Measurements from ENCODE around the gene THAP9. TPM values are rescaled to one million over a fixed set of nuclear protein-coding genes. Genes with fewer than 3 reads are reported as not detected.
"Not testable (repeated sequence)": the region's sequence is repeated elsewhere in the genome, so short reads cannot be mapped to it uniquely, and the experiment has no call there.

The THAP9 gene, protein sequence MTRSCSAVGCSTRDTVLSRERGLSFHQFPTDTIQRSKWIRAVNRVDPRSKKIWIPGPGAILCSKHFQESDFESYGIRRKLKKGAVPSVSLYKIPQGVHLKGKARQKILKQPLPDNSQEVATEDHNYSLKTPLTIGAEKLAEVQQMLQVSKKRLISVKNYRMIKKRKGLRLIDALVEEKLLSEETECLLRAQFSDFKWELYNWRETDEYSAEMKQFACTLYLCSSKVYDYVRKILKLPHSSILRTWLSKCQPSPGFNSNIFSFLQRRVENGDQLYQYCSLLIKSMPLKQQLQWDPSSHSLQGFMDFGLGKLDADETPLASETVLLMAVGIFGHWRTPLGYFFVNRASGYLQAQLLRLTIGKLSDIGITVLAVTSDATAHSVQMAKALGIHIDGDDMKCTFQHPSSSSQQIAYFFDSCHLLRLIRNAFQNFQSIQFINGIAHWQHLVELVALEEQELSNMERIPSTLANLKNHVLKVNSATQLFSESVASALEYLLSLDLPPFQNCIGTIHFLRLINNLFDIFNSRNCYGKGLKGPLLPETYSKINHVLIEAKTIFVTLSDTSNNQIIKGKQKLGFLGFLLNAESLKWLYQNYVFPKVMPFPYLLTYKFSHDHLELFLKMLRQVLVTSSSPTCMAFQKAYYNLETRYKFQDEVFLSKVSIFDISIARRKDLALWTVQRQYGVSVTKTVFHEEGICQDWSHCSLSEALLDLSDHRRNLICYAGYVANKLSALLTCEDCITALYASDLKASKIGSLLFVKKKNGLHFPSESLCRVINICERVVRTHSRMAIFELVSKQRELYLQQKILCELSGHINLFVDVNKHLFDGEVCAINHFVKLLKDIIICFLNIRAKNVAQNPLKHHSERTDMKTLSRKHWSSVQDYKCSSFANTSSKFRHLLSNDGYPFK
- 2.6 TPM for total RNA-seq

DNA sequence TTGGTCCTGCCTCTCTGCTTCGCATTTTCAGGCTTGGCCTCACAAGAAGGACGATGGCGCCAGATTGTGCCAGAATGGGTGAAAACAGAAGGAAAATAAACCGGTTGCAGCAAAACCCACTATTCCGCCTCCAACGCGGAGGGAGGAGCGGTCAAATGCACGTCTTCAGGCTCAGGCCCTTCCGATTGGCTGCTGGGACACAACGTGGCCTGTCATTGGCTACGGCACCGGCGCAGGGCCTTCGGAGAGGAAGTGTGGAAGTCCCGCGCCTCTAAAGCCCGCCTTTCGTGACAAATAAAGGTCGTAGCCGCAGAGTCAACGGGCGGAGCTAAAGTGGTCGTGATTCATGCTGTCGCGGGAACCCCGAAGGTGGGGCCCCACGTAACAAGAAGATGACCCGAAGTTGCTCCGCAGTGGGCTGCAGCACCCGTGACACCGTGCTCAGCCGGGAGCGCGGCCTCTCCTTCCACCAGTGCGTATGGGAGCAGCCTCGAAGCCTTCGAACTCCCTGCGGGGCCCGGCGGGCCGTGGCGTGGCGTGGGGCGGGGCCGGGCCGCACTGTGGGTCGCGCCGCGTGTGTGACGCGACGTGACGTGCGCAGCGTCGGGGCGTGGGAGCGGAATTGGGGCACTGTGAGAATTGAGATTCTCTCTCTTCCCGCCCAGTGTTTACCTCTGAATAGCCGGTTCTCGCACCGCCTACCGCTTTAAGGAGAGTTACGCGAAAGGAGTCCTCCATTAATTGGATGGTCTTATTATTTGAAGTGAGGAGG is at the start of gene THAP9:
Gene THAP9, plus strand, starts transcription at position 325 of the 772 bp plus-strand sequence. Its CDS starts 68 bp downstream, at position 393.
- ATAC-seq (peak; percentile 93), DNase-seq (ENCODE audit: low spot score) (peak; percentile 99)

DNA sequence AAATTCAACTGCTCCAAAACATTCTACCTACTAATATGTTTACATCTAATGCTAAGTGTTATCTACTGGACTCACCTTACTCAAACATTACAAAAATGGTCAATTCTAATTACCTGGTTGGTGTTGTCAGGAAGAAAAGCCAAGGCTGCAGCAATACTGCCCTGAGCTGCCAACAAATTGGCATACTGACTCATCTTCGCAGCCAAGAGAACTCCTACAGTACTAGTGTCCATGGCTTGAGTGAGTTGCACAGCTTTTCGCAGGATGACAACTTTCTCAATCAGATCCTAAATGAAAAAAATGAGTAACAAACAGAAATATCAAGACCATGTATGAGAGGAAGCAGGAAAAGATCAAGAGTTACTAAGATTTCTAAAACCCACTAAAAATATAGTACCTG is 49.2 kb upstream of the THAP9 start:
- DNase-seq (ENCODE audit: low spot score) (no peak), ATAC-seq (peak; percentile 36)

DNA sequence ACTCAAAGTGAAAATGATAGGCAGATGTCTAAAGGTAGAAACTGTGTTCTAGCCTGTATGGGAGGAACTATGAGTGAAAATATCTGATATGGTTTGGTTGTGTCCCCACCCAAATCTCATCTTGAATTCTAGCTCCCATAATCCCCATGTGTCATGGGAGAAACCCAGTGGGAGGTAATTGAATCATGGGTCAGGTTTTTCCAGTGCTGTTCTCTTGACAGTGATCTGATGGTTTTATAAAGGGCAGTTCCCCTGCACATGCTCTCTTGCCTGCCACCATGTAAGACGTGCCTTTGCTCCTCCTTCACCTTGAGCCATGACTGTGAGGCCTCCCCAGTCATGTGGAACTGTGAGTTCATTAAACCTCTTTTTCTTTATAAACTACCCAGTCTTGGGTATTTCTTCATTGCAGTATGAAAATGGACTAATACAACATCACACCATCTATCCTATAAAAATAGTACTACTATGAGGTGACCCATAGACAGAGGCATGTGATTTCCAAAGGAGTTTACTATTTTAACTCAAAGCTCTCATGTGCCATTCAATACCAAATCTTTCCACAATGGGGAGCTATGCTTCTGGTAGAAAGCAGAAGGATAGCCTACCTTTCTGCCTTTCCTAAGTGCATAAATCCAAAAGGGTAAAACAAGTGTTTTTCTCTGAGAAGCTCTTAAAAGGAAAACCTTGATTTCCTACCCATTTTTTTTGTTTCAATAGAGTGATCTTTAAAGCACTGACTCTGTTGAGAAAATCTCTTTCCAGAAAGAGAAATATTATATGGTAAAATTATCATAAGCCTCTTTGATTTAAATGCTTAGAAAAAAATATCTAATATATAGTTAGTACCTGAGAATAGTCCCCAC is 48.4 kb upstream of the THAP9 start:
- DNase-seq (ENCODE audit: low spot score) (no peak), ATAC-seq (peak; percentile 57)

DNA sequence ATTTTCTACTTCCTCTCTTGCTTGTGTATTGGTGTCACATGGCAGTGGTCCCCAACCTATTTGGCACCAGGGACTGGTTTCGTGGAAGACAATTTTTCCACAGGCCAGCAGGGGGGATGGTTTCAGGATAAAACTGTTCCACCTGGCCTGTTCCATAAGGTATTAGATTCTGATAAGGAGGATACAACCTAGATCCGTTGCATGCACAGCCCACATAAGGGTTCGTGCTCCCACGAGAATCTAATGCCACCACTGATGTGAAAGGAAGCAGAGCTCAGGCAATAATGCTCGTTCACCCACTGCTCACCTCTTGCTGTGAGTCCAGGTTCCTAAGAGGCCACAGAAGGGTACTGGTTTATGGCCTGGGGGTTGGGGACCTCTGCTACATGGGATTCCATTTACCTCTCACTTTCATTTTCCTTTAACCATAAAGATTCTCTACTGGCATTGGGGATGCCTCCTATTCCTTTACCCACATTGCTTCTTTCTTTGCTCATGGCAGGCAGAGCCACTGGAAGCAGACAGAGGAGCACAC is 47.7 kb upstream of the THAP9 start:
- peak; percentile 26 for ATAC-seq
- no peak for DNase-seq (ENCODE audit: low spot score)

DNA sequence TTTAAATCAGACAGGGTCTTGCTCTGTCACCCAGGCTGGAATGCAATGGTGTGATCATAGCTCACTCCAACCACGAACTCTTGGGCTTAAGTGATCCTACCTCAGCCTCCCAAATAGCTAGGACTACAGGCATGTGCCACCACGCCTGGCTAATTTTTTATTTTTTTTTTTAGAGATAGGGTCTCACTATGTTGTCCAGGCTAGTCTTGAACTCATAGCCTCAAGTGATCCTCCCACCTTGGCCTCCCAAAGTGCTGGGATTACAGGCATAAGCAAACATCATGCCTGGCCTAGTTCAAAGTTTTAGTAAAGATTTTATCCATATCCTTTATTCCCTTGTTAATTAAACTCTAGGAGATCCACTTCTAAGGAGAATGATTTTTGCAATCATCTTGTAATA is 40.0 kb upstream of the THAP9 start:
- not testable (repeated sequence) for ATAC-seq; DNase-seq (ENCODE audit: low spot score)

DNA sequence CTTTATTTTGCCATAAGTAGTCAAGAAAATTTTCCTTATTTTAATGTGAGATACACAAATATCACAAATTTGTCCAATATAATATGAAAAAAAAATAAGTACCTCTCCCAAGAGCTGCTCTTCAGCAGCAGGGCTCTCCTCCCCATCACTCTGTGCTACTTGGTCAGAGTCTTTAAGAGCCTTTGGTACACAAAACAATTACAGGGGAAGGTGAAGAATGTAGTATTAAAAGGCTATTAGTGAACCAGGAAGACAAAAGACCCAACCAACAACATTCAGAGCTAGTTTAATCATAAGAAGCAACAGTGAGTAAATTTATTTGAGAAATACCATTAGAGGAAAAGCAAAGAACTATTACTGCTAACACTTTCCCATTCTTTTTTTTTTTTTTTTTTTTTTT is 39.0 kb upstream of the THAP9 start:
- DNase-seq (ENCODE audit: low spot score) (no peak), ATAC-seq (no peak)

DNA sequence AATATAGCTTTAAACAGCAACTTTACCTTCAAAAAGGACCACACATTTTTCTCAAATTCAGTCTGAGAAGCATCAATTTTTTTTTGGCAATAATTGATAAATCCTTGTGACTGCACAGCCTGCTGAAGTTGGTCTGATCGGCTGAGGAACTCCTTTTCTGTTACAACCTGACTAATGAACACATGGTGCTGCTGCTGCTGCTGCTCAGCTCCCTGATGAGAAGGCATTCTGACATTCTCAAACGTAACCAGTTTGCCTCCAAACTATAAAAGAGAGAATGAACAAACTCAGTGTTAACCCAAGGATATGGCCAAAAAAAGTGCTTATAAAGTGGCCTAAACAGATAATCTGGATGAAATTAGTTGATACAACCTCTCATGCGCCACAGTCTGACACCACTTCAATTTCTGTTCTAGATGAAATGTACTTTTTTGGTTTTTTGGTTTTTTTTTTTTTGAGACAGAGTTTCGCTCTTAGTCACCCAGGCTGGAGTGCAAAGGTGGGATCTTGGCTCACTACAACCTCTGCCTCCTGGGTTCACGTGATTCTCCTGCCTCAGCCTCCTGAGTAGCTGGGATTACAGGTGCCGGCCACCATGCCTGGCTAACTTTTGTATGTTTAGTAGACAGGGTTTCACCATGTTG is 36.1 kb upstream of the THAP9 start:
- no peak for ATAC-seq
- no peak for DNase-seq (ENCODE audit: low spot score)

DNA sequence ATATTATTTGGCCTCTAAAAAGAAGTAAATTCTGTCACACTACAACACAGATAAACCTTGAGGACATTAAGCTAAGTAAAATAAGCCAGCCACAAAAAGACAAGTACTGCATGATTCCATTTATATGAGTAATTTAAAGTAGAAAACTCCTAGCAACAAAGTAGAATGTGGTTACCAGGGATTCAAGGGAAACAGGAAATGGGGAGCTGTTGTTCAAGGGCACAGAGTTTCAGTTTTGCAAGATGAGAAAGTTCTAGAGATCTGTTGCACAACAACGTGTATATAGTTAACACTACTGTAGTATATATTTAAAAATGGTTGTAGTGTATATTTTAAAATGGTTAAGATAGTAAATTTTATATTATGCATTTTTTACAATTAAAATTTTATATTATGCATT is 34.9 kb upstream of the THAP9 start:
- ATAC-seq (peak; percentile 25), DNase-seq (ENCODE audit: low spot score) (no peak)

DNA sequence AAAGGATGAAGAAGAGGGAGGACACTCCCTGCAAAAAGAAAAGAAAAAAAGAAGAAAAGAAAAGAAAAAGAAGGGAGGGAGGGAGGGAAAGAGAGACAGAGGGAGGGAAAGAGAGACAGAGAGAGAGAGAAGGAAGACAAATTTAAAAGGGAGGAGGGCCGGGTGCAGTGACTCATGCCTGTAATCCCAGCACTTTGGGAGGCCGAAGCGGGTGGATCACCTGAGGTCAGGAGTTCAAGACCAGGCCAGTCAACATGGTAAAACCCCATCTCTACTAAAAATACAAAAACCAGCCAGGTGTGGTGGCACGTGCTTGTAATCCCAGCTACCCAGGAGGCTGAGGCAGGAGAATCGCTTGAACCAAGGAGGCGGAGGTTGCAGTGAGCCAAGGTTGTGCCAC is 34.5 kb upstream of the THAP9 start:
- not testable (repeated sequence) for DNase-seq (ENCODE audit: low spot score); ATAC-seq

DNA sequence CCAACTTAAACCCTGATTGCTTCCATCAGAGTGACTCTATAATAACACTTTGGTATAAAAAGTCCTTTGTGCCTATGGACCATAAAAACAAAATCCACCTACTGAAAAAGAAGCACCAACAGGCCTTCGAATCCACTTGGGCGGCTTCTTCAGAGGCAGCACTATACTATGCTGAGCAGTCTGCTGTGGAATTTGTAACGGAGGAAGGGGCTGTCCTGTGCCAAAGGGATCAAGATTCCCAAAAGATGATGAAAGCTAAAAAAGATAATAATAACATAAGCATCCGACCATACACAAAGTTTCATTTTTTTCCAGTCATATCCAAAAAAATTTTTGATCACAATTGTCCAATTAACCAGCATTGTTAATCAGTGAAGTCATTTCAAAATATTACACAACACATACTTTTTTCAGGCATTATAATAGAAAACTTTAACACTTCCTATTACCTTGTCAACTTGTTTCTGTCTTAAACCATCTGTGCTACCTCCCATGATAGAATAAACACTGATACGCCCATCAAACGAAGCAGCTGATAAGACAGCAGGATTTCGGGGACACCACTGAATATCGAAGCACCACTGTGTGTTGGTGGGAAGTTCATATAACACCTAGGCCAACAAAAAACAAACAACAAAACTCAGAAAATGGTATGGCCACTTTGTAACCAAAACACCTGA is 33.7 kb upstream of the THAP9 start:
- DNase-seq (ENCODE audit: low spot score) (no peak), ATAC-seq (no peak)

DNA sequence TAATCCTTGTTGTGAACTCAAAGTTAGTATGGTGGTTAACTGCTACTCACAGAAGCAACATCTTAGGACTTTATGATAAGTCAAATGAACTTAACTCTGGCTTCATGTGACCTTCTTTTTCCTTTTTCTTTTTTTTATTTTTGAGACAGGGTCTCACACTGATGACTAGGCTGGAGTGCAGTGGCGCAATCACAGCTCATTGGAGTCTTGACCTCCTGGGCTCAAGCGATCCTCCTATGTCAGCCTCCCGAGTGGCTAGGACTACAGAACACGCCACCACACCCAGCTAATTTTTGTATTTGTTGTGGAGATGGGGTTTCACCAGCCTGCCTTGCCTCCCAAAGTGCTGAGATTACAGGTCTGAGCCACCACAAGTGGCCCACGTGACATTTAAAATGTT is 32.0 kb upstream of the THAP9 start:
- DNase-seq (ENCODE audit: low spot score), result no peak
- no peak for ATAC-seq

DNA sequence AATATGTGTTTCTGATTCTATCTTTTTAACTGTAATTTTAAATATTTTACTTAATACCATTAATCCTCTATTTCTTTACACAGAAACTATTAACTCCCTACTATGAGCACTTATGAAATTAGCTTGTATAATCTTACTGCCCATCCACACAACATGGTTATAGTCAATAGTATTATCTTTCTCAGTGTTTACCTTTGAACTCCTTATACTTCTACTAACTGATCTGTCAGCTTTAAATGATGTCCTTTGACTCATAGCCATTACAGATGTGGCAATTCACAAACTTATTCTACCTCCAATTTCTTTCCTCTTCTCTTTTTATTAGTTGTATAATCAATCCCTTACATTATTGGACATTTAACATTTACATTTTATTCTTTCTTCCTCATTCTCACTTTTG is 15.1 kb upstream of the THAP9 start:
- peak; percentile 46 for ATAC-seq
- DNase-seq (ENCODE audit: low spot score), result no peak

DNA sequence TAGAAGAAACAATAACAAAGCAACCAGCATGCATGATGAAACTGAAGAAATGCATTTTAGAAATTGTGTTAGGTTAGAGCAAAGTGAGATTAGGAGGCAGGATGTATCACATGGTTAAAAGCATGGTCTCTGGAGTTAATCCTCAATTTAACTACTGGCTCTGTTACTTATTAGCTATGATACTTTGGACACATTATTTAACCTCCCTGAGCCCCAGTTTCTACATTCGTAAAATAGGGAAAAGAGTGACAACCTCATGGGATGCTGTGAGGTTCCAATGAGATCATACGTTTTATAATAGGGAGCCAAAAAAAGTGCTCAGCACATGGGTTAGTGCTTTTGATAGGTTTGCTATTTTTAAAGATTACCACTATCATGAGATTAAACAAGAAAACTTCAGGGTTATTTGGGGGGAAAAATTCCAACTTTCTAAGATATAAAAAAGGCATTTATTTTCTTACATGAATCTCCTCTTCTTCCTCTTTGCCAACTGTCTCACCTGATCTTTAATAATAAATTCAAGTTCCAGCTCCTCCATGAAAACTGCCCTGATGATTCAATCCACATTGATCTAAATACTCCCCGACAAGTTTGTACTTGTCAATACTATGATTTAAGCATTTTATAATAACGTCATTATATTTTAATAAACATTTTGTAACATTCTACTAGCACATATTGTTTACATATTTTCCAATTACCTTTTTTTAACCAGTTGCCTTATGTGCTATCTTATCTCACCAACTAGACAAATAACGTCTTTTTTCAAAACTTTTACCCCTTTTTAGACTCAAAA is 14.2 kb upstream of the THAP9 start:
- DNase-seq (ENCODE audit: low spot score), result no peak
- ATAC-seq, result peak; percentile 26

DNA sequence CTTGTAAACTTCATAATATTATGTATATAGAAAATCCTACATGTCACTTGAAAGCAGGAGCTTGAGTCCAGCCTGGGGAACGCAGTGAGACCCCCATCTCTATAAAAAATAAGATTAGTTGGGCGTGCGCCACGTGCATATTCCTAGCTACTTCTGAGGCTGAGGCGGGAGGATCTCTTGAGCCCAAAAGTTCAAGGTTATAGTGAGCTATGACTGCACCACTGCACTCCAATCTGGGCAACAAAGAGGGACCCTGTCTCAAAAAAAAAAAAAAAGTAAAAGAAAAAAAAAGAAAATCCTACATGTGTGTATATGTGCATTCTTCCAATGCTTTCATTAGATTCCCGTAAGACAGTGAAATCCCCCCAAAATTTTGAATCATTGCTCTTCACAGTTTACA is 11.2 kb upstream of the THAP9 start:
- no peak for DNase-seq (ENCODE audit: low spot score)
- ATAC-seq, result no peak

DNA sequence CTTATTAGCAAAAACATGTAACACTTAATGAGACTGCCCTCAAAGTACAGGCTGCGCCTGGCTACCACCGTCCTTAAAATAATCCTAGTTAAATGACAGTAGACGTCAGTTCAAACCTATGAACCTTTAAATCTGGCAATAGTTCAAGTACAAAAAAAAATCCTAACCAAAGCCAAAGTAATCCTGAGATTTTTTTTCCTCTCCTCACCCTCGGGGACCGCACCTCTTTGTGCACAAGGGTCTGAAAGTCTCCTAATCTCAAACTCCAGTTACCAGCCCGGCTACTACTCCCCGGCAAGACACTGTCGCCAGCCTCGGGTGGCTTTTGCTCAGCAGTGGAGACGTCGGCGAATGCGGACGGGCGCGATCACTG is 10.0 kb upstream of the THAP9 start:
- DNase-seq (ENCODE audit: low spot score), result no peak
- peak; percentile 17 for ATAC-seq

DNA sequence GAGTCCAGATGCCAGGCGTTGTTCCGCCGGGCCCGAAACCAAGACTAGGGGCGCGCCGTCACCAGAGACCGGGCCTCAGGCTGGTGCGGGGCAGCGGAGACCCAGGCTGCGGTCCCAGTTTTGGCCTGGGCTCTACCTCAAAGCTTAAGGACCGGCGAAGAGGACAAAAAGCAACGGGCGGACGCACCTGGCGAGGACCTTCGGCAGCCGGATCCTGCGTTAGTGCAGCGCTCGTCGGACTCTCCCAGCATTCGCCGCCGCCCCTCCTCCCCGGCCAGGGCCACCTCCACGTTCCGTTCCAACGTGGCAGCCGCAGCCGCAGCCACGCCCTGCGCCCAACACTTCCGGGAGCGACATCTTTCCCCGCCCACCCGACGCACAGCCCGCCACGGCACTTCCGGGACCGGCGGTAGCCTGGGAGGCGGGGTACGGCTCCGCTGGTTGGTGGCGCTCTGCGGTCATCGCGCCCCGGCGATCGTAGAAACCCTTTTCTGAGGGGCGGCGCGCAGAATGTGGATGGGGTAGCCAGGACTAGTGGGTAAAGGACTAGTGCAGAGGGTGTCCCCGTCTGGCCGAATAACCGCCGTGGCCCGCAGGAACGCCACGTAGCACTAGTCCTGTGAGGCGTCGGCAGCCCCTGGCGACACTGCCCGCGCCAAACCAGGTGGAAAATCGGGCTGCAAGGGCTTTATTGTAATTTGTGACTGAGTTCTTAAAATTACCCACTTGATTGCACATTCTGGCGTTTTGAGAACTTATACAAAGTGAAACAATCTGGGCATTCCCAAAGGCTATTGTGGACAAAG is 9.4 kb upstream of the THAP9 start, which contains the start of gene SEC31A:
Gene SEC31A, minus strand, starts transcription at position 253 of the 806 bp plus-strand sequence. CDS start 9,217 bp downstream, outside the sequence.
- DNase-seq (ENCODE audit: low spot score) (peak; percentile 99), ATAC-seq (peak; percentile 93)
